Nephron progenitor cell (in vitro differentiated cells): Measurements from ENCODE around the gene PCDHA5.

ENCODE experiments used
- DNase-seq: peaks from one replicate; pipeline ENCODE4 v3.0.0; 2021
- H3K27ac Mint-ChIP-seq: 2 replicates; pipeline ENCODE4 v1.8.0; 2021; ENCODE audit warnings: mild to moderate bottlenecking, moderate library complexity, mixed read lengths
- H3K27me3 Mint-ChIP-seq: 2 replicates; pipeline ENCODE4 v1.8.0; 2021; ENCODE audit warnings: mild to moderate bottlenecking, low read depth, mixed read lengths; ENCODE audit not compliant: poor library complexity
- H3K36me3 Mint-ChIP-seq: 2 replicates; pipeline ENCODE4 v1.8.0; 2021; ENCODE audit warnings: low read depth, mixed read lengths
- H3K4me1 Mint-ChIP-seq: 2 replicates; pipeline ENCODE4 v1.8.0; 2021; ENCODE audit warnings: mixed read lengths
- H3K4me3 Mint-ChIP-seq: 2 replicates; pipeline ENCODE4 v1.8.0; 2021; ENCODE audit warnings: mild to moderate bottlenecking, moderate library complexity, mixed read lengths
- H3K9me3 Mint-ChIP-seq: 2 replicates; pipeline ENCODE4 v1.8.0; 2021; ENCODE audit warnings: mild to moderate bottlenecking, moderate library complexity, mixed read lengths
- CTCF ChIP-seq: fragments of 200-600 bp; sonication (generic); IDR thresholded peaks from 2 replicates; pipeline ENCODE4 v1.5.0; 2021; ENCODE audit warnings: antibody characterized with exemption

PCDHA5 gene

GRCh38 chr5:140855772-140856674, 34.6 kb downstream of the PCDHA5 start, which contains the start of gene PCDHA10:
PCDHA10 (plus strand) TSS chr5:140855897; CDS start chr5:140856049, 152 bp downstream.
- H3K27me3 Mint-ChIP-seq, result peaks cover 3% of the 10 kb centered on the region
- no peak within 1 kb of the TSS for H3K27ac Mint-ChIP-seq
- H3K36me3 Mint-ChIP-seq, result peaks cover 78% of the 10 kb centered on the region
- no peaks in the 10 kb centered on the region for H3K4me1 Mint-ChIP-seq
- H3K9me3 Mint-ChIP-seq, result peaks cover 80% of the 10 kb centered on the region
- peak; percentile 23 for TF ChIP-seq CTCF
- H3K4me3 Mint-ChIP-seq, result peak within 1 kb of the TSS; percentile 84
- DNase-seq, result no peak

DNA sequence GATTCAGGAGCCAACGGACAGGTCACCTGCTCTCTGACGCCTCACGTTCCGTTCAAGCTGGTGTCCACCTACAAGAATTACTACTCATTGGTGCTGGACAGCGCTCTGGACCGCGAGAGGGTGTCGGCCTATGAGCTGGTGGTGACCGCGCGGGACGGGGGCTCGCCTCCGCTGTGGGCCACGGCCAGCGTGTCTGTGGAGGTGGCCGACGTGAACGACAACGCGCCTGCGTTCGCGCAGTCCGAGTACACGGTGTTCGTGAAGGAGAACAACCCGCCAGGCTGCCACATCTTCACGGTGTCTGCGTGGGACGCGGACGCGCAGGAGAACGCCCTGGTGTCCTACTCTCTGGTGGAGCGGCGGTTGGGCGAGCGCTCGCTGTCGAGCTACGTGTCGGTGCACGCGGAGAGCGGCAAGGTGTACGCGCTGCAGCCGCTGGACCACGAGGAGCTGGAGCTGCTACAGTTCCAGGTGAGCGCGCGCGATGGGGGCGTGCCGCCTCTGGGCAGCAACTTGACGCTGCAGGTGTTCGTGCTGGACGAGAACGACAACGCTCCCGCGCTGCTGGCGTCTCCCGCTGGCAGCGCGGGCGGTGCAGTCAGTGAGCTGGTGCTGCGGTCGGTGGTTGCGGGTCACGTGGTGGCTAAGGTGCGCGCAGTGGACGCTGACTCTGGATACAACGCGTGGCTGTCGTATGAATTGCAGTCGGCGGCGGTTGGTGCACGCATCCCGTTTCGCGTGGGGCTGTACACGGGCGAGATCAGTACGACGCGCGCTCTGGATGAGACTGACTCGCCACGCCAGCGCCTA, 36.0 kb downstream of the PCDHA5 start:
- Mint-ChIP-seq H3K27ac (no peak overlapping the region), H3K27me3 (peaks cover 3% of the 10 kb centered on the region), H3K4me1 (no peaks in the 10 kb centered on the region), H3K9me3 (peaks cover 85% of the 10 kb centered on the region), H3K36me3 (peaks cover 82% of the 10 kb centered on the region), H3K4me3 (no peak overlapping the region)
- no peak for TF ChIP-seq CTCF
- DNase-seq, result no peak

- DNase-seq, result no peak
- Mint-ChIP-seq H3K27ac (no peak overlapping the region), H3K36me3 (peaks cover 82% of the 10 kb centered on the region), H3K9me3 (peaks cover 86% of the 10 kb centered on the region), H3K4me1 (no peaks in the 10 kb centered on the region), H3K27me3 (peaks cover 3% of the 10 kb centered on the region), H3K4me3 (no peak overlapping the region)
- no peak for TF ChIP-seq CTCF
Observed at GRCh38 chr5:140857987-140858240, 36.5 kb downstream of the PCDHA5 start.

DNA sequence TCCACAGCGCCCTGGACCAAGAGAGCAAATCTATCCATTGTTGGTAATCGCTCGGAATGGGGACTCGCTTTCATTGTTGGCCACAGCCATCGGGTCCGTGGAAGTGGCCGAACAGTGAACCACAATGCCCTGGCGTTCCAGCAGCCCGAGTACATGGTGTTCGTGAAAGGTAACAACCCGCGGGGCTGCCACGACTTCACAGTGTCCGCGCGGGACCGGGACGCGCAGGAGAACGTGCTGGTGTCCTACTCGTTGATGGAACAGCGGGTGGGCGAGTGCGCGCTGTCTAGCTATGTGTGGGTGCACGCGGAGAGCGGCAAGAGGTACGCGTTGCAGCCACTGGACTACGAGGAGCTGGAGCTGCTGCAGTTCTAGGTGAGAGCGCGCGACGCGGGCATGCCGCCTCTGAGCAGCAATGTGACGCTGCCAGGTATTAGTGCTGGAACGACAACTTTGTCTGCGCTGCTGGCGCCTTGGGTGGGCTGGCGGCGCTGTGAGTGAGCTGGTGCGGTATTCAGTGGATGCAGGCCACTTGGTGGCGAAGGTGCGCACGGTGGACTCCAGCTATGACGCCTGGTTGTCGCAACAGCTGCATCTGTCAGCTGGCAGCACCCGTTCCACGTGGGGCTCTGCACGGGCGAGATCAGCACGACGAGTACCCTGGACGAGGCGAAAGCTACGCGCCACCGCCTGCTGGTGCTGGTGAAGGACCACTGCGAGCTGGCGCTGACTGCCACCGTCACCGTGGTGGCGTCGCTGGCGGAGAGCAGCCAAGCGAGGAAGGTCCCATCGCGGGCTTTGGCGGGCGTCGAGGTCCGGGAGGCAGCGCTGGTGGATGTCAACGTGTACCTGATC, 41.3 kb downstream of the PCDHA5 start:
- no peaks in the 10 kb centered on the region for H3K4me1 Mint-ChIP-seq
- H3K36me3 Mint-ChIP-seq, result peaks cover 84% of the 10 kb centered on the region
- peaks cover 65% of the 10 kb centered on the region for H3K9me3 Mint-ChIP-seq
- TF ChIP-seq CTCF, result no peak
- no peak overlapping the region for H3K27ac Mint-ChIP-seq
- no peaks in the 10 kb centered on the region for H3K27me3 Mint-ChIP-seq
- DNase-seq, result no peak
- H3K4me3 Mint-ChIP-seq, result no peak overlapping the region

DNA sequence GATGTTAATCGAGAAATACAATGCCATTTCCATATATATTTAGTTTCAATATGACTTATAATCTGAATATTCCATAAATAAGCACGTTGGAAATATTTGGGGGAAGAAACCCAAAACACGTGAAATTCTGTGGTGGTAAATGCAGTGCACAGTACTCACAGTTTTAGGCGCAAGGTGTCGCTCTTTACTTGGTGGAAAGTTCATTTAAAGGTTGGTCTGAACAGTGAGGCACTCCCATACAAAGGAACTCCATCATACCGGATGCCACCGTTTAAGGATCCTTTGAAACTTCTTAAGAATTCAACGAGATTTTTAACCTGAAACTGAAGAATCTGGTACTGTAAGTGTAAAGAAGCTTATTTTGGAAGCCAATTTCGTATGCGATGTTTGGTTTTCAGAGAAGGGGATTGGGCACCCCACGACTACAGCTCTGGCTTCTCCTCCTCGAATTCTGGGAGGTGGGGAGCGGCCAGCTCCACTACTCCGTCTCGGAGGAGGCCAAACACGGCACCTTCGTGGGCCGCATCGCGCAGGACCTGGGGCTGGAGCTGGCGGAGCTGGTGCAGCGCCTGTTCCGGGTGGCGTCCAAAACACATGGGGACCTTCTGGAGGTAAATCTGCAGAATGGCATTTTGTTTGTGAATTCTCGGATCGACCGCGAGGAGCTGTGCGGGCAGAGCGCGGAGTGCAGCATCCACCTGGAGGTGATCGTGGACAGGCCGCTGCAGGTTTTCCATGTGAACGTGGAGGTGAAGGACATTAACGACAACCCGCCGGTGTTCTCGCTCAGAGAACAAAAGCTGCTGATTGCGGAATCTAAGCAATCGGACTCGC, 47.5 kb downstream of the PCDHA5 start, which contains the start of gene PCDHA11:
Gene PCDHA11, plus strand, starts transcription at position 237 of the 834 bp plus-strand sequence. Its CDS starts 147 bp downstream, at position 384.
- H3K36me3 Mint-ChIP-seq, result peaks cover 74% of the 10 kb centered on the region
- H3K9me3 Mint-ChIP-seq, result peaks cover 52% of the 10 kb centered on the region
- H3K4me1 Mint-ChIP-seq, result peaks cover 3% of the 10 kb centered on the region

More for the DNA sequence above, 47.5 kb downstream of the PCDHA5 start, which contains the start of gene PCDHA11:
- H3K27me3 Mint-ChIP-seq, result no peaks in the 10 kb centered on the region
- peak; percentile 34 for DNase-seq
- H3K4me3 Mint-ChIP-seq, result peak within 1 kb of the TSS; percentile 86
- TF ChIP-seq CTCF, result peak; percentile 60
- no peak within 1 kb of the TSS for H3K27ac Mint-ChIP-seq
